ENCODE measurements around the gene ARAP1. TPM values are rescaled to one million over a fixed set of nuclear protein-coding genes. Genes with fewer than 3 reads are reported as not detected.

ARAP1 gene
- total RNA-seq, 2 donors from 2014 or later = 74.0 to 83.8 TPM

DNA sequence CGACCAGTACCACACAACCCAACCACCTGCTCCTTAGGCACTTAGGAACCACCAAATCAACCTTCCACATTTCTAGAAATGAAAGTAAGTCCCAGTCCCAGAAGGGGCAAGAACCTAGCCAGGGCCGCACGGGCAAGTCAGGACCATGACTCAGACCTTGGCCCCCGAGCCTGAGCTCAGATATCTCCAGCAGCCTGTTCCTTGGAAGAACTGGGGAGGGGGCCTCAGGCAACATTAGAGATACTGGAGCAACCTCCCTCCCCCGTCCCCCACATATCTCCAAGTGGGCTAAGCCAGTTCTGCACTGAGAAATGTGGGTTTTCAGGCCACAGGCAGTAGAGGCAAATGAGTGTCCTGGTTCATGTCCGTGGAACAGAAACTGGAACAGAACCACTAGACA, 7.7 kb downstream of the ARAP1 start:
- Histone ChIP-seq H3K4me3 (no peak overlapping the region), H3K36me3 (no peaks in the 10 kb centered on the region), H3K27me3 (no peaks in the 10 kb centered on the region), H3K4me1 (peaks cover 0 to 45% of the 10 kb centered on the region in 2 donors), H3K27ac (no peak overlapping the region), H3K9me3 (no peaks in the 10 kb centered on the region)
- DNase-seq (ENCODE audit: low spot score) = no peak
- TF ChIP-seq, protein P1, sequence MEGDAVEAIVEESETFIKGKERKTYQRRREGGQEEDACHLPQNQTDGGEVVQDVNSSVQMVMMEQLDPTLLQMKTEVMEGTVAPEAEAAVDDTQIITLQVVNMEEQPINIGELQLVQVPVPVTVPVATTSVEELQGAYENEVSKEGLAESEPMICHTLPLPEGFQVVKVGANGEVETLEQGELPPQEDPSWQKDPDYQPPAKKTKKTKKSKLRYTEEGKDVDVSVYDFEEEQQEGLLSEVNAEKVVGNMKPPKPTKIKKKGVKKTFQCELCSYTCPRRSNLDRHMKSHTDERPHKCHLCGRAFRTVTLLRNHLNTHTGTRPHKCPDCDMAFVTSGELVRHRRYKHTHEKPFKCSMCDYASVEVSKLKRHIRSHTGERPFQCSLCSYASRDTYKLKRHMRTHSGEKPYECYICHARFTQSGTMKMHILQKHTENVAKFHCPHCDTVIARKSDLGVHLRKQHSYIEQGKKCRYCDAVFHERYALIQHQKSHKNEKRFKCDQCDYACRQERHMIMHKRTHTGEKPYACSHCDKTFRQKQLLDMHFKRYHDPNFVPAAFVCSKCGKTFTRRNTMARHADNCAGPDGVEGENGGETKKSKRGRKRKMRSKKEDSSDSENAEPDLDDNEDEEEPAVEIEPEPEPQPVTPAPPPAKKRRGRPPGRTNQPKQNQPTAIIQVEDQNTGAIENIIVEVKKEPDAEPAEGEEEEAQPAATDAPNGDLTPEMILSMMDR (IDR thresholded peaks at IDR 0.05) = no peak

DNA sequence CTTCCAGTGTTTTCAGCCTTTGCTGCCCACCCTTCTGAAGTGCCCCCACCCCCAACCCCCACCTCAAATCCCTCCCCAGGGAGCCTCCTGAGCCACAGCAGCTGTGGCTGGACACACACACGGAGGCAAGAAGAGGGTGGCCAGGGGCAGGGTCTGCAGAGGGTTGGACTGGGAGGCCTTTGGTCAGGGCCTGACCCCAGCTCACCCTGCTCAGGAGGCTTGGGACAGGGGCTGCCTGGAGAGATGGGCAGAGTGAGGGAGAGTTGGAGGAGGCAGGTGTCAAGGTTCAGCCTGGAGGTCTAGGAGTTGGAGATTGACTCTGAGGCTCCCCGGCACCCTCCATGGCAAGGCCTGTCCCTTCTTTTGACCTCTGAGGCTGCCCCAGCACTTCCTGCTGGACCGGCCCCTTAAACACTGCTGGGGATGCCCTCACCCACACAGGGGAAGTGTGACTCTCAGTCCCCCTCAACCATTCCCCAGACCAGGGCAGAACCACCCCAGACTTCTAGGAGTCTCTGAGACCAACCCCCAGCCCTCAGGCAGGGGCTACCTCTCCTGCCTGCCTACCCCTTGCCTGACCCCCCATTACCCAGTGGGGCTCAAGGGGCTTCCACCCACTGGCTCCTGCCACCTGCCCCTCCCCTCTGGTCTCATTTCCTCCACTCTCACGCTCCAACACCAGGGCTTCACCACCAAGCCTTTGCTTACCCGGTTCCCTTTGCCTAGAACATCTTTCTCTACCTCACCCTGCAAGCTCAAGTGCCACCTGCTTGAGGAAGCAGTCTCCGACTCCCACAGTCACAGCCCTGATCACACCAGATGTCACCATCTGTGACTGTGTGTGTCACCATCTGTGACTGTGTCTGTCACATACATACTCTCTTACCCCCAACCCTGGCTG, 8.6 kb downstream of the ARAP1 start:
- Histone ChIP-seq H3K36me3 (no peaks in the 10 kb centered on the region), H3K27me3 (no peaks in the 10 kb centered on the region), H3K9me3 (no peaks in the 10 kb centered on the region), H3K4me3 (no peak overlapping the region), H3K27ac (peak overlapping the region in 1 of 2 donors; percentile 16), H3K4me1 (peaks cover 0 to 54% of the 10 kb centered on the region in 2 donors)
- no peak for DNase-seq (ENCODE audit: low spot score)
- TF ChIP-seq, protein P1 (IDR thresholded peaks at IDR 0.05) = no peak

DNA sequence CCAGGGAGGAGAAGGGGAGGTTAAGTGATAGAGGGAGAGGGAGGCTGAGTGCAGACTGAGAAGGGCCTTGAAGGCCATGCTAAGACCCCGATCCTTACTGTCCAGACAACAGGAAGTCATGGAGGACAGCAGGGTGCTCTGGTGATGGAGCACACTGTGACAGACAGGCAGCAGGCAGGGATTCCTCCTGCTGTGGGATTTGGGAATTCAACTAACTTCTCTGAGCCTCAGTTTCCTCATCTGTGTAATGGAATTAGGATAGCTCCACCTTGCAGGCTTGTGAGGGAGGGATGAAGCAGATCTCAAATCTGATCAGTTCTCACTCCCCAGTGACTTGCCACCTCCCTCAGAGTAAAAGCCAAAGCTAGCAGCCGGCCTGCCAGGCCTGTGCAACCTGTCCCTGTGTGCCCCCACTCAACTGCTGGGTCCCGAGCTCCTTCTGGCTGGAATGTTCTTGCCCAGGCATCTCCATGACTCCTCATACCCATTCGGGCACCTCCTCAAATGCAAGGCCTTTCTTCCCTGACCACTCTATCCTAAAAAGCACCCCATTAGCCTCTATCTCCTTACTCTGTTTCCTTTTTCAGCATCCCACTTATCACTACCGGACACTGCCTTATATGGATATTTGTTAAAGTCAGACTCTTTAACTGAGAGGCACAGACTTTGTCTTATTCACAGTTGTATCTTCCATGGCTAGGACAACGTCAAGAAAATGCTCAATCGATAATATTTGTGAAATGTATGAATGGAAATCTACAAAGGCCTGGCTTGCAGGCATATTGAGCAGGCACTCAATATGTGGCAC, 9.5 kb downstream of the ARAP1 start:
- DNase-seq (ENCODE audit: low spot score) = no peak
- no peaks in the 10 kb centered on the region for H3K36me3 ChIP-seq
- TF ChIP-seq, protein P1 (IDR thresholded peaks at IDR 0.05) = no peak
- H3K4me1 ChIP-seq = peaks cover 0 to 63% of the 10 kb centered on the region in 2 donors
- H3K27ac ChIP-seq = peak overlapping the region in 1 of 2 donors; percentile 42
- no peaks in the 10 kb centered on the region for H3K9me3 ChIP-seq
- no peaks in the 10 kb centered on the region for H3K27me3 ChIP-seq
- no peak overlapping the region for H3K4me3 ChIP-seq

DNA sequence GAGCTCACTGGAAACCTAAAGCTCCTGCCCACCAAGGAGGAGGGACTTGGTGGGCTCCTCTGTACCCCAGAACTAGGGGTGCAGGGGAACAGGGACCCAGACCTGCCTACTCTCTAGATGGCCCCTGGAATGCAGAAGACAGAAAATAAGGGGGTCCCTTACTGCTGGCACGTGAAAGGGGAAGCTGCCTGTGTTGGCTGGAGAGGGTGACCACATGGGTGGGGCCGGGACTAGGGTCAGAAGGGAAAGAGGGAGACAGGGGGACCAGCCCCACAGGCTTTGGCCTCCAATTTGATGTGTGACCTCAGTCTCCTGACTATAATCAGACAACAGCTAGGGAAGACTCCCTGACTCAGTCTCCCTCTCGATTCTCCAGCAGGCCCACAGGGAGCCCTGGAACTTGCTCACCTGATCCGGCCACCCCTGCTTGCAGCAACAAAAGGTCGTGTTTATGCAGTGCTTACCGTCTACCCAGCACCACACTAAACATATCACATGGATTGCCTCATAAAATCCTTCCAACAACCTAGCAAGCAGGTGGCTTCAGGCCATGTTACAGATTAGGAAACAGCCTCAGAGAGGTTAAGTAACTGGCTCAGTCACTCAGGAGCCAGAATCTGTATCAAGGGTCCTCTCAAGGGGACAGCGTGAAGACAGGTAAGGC, 10.2 kb downstream of the ARAP1 start:
- no peak overlapping the region for H3K4me3 ChIP-seq
- H3K4me1 ChIP-seq = peaks cover 0 to 70% of the 10 kb centered on the region in 2 donors
- no peaks in the 10 kb centered on the region for H3K27me3 ChIP-seq
- H3K27ac ChIP-seq = peak overlapping the region; percentile 40 to 42
- no peak for DNase-seq (ENCODE audit: low spot score)
- no peaks in the 10 kb centered on the region for H3K36me3 ChIP-seq
- TF ChIP-seq, protein P1 (IDR thresholded peaks at IDR 0.05) = no peak
- no peaks in the 10 kb centered on the region for H3K9me3 ChIP-seq

DNA sequence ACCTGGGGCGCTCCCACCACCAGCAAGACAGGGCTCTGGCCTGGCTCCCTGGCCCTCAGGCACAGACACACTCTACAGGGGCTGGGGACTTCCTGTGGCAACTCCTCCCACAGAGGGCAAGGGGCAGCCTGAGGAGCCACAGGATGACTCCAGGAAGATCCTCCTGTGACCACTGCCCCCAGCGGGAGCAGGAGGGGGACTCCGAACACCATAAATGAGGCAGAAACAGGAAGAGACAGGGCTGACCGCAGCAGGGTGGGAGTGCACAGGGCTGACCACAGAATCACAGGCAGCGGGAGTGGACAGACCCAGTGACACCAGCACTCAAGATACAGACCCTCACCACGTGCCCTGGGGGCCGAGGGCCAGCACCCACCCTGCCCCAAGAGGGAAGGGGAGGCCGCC, 10.8 kb downstream of the ARAP1 start:
- Histone ChIP-seq H3K36me3 (no peaks in the 10 kb centered on the region), H3K4me3 (no peak overlapping the region), H3K27me3 (no peaks in the 10 kb centered on the region), H3K9me3 (no peaks in the 10 kb centered on the region), H3K27ac (peak overlapping the region; percentile 40 to 42), H3K4me1 (peaks cover 0 to 76% of the 10 kb centered on the region in 2 donors)
- DNase-seq (ENCODE audit: low spot score) = no peak
- TF ChIP-seq, protein P1 (IDR thresholded peaks at IDR 0.05) = no peak

Data from right atrium auricular region (tissue), 2 donors.